GM12873 (cell line): ENCODE results near the gene SUGCT.

Experiments used
- CTCF ChIP-seq: IDR thresholded peaks from 2 replicates; pipeline ENCODE4 v1.5.1; 2012; ENCODE audit warnings: low read depth, mild to moderate bottlenecking, moderate library complexity, low read length, control low read depth; ENCODE audit not compliant: insufficient read depth; ENCODE audit errors: missing control alignments

SUGCT gene

DNA sequence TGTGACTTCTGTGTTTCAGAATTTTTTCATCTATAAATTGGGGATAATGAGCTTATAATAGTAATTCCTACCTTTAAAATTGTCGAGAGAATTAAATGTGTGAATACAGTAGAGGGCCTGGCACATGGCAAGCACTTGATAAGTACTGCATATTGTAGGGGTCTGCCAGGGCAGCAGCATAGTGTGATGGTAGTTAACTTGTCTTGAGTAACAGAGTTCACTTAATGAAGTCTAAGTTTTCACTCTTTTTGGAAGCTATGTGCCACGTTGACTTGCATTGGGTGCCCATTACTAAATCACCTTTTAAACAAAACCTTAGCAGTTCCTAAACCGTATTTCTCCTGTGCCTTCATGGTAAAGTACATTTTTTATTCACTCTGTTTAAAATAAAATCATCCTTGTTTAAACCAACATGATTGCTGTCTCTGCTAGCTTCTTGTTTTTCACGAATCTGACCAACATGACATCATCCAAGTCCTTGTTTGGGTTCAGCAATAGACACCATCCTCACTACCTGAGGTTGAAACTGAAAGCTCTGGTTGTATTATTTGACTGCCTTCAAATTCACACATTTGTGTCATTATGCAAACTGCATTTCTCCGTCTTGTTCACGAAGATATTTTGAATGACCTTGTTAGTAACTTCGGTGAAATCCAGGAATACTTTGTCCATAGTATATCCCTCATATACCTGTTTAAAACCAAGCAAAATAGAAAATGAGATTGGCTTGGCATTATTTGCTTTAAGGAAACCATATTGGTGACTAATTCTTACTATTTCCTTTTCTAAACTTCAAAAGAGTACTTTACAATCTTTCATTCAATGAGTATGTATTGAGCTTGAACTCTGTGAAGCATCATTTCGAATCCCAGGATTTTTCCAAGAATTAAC is 340.2 kb downstream of the SUGCT start:
- no peak for TF ChIP-seq CTCF

DNA sequence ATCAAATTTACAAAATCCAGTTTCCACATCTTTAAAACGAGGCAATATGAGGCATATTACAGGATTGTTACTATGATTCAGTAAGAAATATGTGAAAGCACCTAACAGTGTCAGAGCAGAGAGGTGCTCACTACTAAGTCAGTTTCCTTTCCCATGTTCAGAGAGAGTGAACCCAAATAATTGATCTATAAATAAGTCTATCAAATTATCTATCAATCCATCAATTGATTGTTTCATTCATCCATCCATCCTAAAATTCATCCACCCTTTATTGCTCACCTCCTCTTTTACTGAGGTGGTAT is 340.8 kb downstream of the SUGCT start:
- TF ChIP-seq CTCF: no peak

DNA sequence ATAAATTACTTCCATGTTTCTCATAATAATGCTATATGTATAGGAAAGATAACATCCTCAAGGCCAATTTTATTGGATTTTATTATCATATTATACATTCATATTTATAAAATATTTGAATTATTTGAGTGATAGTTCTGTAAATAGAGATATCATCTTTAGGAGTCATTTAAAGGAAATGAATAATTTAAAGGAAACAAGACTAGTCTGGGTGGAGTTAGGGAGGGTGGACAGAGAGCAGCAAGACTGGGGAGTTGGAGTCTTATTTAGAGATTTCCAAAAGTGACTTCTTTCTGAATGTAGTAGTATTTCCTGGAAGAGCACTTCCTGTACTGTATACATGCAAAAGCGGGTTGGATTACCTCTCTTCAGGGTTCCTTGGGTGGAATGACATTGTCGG is 342.3 kb downstream of the SUGCT start:
- no peak for TF ChIP-seq CTCF

DNA sequence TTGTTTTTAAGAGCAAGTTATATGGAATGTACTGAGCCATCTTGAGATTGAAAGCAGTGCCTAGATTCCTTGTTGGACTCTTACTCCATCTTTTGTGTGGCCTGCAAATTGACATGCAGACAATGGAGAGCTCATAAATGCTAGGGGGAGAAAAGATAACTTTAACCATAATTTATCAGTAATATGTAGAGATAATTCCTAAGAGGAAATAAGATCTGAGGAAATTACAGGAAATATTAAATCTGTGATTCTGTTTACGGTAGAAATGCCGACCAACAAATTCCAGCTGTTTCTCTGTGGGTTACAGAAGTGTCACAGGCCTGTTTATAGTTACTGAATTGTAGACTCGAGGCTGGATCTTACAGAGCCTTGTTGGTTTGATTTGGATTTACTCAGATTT is 348.0 kb downstream of the SUGCT start:
- no peak for TF ChIP-seq CTCF

DNA sequence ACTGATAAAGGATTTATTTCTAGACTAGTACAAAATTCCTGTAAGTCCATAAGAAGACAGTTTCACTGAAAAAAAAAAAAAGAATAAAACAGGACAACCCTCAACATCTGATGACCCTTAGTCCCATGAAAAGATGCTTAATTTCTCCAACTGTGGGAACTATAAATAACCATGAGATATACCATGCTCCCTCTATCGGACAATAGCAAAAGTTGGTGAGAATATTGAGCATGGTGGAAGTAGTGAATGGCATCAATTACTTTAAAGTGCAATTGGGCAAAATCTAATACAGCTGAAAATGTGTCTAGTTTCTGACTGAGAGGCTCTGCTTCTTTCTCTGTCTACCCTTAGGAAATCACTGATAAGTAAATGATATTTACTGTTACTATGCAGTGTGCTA is 348.8 kb downstream of the SUGCT start:
- TF ChIP-seq CTCF: no peak

DNA sequence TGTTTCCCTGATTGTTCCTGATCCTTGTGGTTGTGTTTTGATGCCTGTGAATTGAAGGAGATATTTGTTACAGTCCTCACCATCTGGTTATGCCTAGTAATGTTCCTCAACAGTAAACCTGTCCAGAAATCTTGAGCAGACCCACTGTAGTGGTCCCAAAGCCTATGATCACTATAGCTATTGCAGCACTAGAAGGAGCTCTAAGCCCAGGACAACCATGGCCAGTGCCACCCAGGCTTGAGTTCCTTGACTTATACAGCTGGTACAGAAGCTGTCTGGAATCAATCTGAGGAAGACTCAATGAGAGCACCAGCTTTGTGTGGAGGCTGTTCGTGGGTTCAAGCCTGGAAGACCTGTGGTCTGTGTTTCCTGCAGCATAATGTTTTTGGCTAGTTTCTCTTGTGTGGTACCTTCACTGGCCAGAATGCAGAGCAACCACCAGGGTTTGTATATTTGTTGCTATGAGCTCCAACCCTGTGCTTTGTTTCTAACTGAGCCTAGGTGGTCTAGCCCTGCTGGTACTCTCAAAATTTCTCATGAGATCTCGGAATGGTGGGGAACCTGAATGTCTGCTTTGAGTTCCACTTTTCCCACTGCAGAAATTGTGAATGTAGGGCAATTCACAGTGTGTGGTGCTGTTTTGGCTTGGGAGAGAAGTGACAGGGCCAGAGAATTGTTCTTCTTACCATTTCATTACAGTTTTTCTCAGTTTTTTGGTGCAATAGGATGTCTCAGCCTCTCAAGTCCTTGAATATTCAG is 355.2 kb downstream of the SUGCT start:
- no peak for TF ChIP-seq CTCF

DNA sequence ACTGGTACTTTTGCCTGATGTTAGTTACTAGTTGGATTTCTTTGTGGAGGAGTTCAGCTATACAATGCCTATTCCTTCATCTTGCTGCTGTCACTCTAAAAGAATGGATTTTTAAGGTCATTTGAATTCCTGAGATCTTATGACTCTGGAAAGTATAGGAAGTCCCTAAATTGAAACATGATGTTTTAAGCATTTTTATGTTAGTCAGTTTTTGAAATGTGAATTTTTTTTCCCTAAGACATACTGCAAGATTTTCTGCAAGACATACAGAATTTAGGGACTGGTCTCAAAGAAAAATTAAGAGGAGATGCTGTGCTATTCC is 355.8 kb downstream of the SUGCT start:
- TF ChIP-seq CTCF: no peak
